CD4-positive, alpha-beta T cell treated with Interleukin-17A for 1 hour (primary cell): ENCODE data around the gene RTN4IP1.
"Not testable (repeated sequence)": the region's sequence is repeated elsewhere in the genome, so short reads cannot be mapped to it uniquely, and the experiment has no call there.

Source experiments
- DNase-seq: peaks from one replicate; pipeline ENCODE4 v3.0.0-alpha.2; 2020

Gene RTN4IP1

GRCh38 chr6:106574741-106575458, 54.4 kb downstream of the RTN4IP1 start:
- DNase-seq = no peak

- DNase-seq = no peak
Measured at GRCh38 chr6:106572875-106573585, 56.3 kb downstream of the RTN4IP1 start.

- no peak for DNase-seq
Measured at GRCh38 chr6:106572436-106572835, 56.9 kb downstream of the RTN4IP1 start.

- no peak for DNase-seq
Measured at GRCh38 chr6:106569428-106569827, 59.9 kb downstream of the RTN4IP1 start.

- DNase-seq = no peak
Measured at GRCh38 chr6:106568530-106568929, 60.8 kb downstream of the RTN4IP1 start.

GRCh38 chr6:106564476-106564875, 64.8 kb downstream of the RTN4IP1 start:
- no peak for DNase-seq

GRCh38 chr6:106563614-106564013, 65.7 kb downstream of the RTN4IP1 start:
- DNase-seq = no peak

GRCh38 chr6:106561686-106562405, 67.5 kb downstream of the RTN4IP1 start:
- DNase-seq = no peak

- no peak for DNase-seq
Measured at GRCh38 chr6:106560996-106561685, 68.2 kb downstream of the RTN4IP1 start.

- DNase-seq = not testable (repeated sequence)
Measured at GRCh38 chr6:106559659-106560058, 69.6 kb downstream of the RTN4IP1 start.

GRCh38 chr6:106558364-106558763, 70.9 kb downstream of the RTN4IP1 start:
- no peak for DNase-seq

- DNase-seq = no peak
Measured at GRCh38 chr6:106557837-106558236, 71.5 kb downstream of the RTN4IP1 start.

GRCh38 chr6:106556368-106556960, 72.8 kb downstream of the RTN4IP1 start:
- peak; percentile 65 for DNase-seq

- no peak for DNase-seq
Measured at GRCh38 chr6:106555767-106556166, 73.5 kb downstream of the RTN4IP1 start.

GRCh38 chr6:106553440-106553839, 75.9 kb downstream of the RTN4IP1 start:
- DNase-seq = no peak

- DNase-seq = no peak
Measured at GRCh38 chr6:106551155-106551554, 78.1 kb downstream of the RTN4IP1 start.

- DNase-seq = no peak
Measured at GRCh38 chr6:106549521-106549920, 79.8 kb downstream of the RTN4IP1 start.

GRCh38 chr6:106548926-106549455, 80.3 kb downstream of the RTN4IP1 start:
- not testable (repeated sequence) for DNase-seq

GRCh38 chr6:106547601-106548453, 81.5 kb downstream of the RTN4IP1 start:
- peak; percentile 39 for DNase-seq

GRCh38 chr6:106546691-106547414, 82.4 kb downstream of the RTN4IP1 start:
- DNase-seq = peak; percentile 36

GRCh38 chr6:106546261-106546690, 83.0 kb downstream of the RTN4IP1 start:
- peak; percentile 24 for DNase-seq
